ENCODE measurements around the gene HDAC4.
"Not testable (repeated sequence)": the region's sequence is repeated elsewhere in the genome, so short reads cannot be mapped to it uniquely, and the experiment has no call there.

HDAC4 gene

DNA sequence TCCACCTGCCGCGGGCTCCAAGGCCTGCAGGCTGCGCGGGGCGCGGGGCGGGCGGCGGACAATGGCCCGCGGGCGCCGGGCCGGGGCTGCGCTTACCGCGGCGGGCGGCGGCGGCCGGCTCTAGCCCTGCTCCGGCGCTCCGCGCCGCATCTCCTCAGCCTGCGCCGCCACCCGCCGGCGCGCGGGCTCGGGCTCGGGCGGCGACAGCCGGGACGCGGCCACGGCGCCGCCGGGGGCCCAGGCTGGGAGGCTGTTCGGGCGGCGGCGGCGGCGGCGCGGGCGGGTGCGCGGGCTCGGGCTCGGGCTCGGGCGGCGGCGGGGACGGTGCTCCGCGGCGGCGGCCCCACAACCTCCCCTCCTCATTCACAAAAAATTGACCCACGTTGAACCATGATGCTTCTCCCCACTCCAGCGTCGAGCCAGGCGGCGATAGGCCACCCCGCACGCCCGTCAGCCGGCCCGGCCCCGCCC lies at the start of gene HDAC4:
Gene HDAC4, minus strand, starts transcription at position 425 of the 471 bp plus-strand sequence. CDS start 48,321 bp downstream, outside the sequence.
- no peak for DNase-seq

GRCh38 chr2:239449468-239449867 lies 48.6 kb upstream of the HDAC4 start:
- not testable (repeated sequence) for DNase-seq

DNA sequence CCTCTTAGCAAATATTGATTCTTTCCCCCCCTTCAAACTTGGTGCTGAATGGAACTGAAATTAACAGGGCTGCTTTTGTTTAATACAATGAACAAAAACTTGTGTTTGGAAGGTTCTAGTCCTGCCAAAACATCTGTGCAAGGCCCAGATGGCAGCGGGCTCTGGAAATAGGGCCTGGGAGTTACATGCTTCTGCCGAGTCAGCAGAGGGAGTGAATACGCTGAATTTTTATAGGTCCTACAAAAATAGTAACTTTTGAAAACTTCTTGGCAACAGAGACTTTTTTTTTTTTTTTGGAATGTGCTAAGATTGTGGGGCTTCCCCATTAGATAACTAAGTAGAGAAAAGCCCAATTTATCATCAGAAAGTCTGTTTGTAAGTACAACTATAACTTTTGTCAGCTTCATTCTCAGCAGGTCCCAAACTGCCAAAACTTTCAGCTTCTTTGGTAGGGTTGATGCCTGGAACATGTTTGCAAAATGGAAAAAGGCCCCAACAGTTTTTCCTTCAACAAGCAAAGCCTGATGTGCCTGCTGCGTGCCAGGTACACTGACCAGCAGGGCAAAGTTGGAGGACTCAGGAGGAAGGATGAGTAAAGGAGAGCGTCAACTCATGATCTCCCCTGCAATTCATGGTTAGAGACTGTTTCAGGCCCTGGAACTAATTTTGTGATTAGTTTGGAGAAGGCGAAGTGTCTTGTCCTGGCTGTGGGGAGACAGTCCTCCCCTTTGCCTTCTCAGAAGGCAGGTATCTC lies 45.1 kb upstream of the HDAC4 start:
- DNase-seq, result no peak

GRCh38 chr2:239444626-239445577 lies 44.1 kb upstream of the HDAC4 start:
- DNase-seq, result no peak

DNA sequence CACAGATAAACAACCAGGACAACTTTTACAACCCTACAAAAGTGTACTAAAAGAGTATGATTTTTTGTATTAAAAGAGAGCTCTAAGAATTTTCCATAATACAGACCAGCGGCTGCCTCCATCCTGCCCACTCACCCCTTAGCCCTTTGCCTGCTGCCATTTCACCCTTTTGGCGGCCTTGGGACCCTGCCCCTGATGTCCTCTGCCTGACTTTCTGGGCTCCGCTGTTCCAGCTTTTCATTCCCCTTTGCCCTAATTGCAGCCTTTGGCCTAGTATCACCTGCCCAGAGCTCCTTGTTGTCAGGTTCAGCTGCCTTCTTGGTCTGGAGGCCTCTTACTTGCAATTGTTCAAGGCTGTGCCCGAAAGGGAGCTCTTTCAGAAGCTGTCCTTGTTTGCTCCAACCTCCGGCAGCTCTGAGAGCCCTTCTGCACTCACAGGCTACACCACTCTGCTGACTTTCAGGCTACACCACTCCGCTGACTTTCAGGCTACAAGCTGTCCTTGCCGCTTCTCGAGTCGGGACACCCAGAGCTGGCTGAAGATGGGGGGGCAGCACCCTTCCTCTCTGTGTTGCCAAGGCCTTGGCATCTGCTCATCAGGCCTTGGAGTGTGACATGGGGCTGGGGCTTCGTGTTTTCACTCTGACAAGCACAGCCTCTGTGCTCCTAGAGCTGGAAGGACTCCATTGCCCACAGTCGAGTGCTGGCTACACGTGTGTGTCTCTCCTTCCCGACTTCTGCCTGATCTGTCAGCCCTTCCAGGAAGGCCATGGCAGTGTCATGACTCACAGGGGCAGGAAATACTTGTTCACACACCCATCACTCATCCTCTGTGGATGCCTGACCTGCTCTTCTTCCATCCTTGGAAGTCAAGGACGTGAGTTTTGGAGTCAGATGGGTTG lies 43.1 kb upstream of the HDAC4 start:
- no peak for DNase-seq

- DNase-seq, result no peak
Measured at GRCh38 chr2:239443102-239443620, 42.3 kb upstream of the HDAC4 start.

DNA sequence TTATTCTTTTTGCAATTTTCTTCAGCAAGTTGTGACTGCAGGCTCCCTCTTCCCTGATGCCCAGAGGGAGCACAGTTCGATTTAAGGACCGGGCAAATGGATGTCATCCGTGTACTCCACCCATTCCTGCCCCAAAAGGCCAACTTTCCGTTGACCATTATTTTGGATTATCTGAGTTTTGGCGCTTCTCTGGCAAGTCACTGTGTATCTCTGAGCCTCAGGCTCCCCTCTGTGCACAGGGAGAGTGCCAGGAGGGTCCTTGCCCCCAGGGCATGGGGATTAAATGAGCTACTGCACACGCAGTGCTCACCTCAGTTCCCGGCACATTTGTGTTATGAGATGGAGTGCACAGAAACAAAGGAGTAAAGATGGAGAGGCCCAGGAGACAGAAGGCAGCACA lies 41.4 kb upstream of the HDAC4 start:
- DNase-seq, result no peak

- peak; percentile 21 for DNase-seq
Measured at GRCh38 chr2:239441261-239442078, 40.6 kb upstream of the HDAC4 start.

GRCh38 chr2:239440511-239440959 lies 39.7 kb upstream of the HDAC4 start:
- DNase-seq, result no peak

DNA sequence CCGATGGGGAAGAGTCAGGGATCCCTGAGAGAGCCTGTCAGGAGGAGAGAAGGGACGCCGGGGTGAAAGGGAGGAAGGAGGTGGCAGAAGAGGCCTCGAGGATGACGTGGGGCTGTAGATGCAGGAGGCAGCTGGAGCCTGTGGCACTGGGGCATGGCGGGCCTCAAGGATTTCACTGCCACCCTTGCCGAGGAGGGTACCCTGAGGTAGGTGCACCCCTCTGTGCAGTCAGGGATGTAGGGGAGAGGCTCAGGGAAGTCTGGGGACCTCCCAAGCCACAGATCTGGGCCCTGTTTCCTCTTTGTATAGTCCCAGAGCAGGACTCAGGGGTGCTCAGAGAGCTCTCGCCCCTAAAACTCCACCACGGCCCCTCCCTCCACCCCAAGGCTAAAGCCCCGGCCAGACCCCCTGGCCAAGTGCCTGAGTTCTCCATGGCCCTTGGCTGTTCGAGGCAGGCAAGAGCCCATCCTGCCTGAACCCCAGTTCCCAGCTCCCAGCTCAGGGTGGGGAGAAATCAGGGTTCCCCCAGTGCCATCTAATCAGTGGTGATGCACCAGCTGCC lies 39.0 kb upstream of the HDAC4 start:
- DNase-seq, result no peak

DNA sequence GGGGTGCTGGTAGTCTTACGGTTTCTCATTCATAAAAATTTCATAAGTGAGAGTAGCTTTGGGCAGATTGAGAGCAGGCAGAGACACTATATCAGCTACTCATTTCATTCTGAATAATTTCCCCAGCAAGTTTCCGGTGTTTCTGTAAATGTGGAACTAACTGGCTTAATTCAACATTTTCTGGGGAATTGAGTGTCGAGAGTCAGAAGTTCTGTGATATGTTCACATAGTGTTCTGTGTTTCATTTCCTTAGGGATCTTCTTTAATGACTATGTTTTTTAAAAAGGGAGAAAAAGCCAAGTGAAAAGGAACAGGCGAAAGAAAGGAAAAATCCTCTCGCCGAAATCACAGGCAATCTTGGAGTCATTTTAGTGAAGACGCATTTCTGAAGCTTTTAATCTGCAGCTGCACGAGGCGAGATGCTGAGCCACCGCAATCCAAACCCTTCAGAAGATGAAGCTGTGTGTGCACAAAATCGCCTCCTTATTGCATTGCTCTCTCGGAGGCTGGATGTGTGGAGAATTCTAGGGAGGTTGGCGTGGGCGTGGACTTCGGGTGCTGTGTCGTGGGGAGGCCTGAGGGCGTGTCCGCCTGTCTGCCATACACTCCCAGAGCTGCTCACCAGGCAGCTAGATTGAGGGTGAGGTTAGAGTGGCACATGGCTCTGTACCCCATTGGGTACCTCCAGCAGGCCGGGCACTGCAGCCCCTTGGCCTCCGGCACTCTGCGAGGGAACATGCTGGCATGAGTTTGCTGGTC lies 38.4 kb upstream of the HDAC4 start:
- no peak for DNase-seq

DNA sequence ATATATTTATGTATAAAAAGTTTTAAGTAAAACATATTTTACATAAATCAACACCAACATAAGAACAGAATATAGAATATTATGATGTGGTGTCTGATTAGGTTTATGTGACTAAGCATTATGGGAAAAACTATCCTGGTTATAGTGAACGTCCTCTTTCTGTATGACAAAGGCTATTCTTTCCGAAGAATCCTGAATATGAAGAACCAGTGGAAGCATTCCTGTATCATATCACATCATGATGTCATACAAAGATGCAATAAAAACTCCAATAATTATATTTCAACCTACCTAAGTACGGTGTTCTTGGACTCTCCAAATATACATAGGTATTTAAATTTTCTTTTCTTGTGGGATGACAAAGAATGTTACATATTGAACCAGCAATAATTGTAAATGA lies 37.5 kb upstream of the HDAC4 start:
- DNase-seq, result no peak

- no peak for DNase-seq
Measured at GRCh38 chr2:239436669-239437335, 36.0 kb upstream of the HDAC4 start.

- DNase-seq, result no peak
Measured at GRCh38 chr2:239436076-239436475, 35.3 kb upstream of the HDAC4 start.

- no peak for DNase-seq
Measured at GRCh38 chr2:239433777-239434403, 33.1 kb upstream of the HDAC4 start.

DNA sequence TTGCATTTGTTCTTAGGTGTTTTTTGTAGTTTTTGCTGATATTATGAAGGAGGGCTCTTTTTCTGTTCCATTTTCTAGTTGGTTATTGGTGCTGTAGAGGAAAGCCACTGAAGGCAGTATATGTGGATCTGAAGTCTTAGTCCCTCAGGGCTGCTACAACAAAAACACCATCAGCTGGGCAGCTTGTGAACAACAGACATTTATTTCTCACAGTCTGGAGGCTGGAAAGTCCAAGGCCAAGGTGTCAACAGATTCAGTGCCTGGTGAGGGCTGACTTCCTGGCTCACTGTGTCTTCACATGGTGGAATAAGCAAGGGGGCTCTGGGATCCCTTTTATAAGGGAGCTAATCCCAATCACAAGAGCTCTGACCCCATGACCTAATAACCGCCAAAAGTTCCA lies 31.4 kb upstream of the HDAC4 start:
- DNase-seq, result no peak

DNA sequence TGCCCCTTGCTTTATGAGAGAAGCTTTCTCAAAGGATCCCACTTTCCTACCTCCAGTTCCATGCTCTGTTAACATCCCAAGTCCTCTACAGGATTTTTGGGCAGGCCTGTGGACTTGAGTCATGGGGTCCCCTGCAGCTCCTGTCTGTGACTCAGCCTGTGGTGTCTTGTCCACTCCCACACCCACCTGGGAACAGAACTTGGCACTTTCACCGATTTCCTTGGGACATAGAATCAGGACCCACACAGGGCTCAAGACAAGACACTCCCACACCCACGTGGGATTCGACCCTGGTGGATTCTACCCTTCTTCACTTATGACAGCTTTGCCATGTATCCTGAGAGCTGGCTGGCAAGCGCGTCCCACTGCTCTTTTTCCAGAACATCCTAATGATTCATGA lies 30.7 kb upstream of the HDAC4 start:
- DNase-seq, result no peak

DNA sequence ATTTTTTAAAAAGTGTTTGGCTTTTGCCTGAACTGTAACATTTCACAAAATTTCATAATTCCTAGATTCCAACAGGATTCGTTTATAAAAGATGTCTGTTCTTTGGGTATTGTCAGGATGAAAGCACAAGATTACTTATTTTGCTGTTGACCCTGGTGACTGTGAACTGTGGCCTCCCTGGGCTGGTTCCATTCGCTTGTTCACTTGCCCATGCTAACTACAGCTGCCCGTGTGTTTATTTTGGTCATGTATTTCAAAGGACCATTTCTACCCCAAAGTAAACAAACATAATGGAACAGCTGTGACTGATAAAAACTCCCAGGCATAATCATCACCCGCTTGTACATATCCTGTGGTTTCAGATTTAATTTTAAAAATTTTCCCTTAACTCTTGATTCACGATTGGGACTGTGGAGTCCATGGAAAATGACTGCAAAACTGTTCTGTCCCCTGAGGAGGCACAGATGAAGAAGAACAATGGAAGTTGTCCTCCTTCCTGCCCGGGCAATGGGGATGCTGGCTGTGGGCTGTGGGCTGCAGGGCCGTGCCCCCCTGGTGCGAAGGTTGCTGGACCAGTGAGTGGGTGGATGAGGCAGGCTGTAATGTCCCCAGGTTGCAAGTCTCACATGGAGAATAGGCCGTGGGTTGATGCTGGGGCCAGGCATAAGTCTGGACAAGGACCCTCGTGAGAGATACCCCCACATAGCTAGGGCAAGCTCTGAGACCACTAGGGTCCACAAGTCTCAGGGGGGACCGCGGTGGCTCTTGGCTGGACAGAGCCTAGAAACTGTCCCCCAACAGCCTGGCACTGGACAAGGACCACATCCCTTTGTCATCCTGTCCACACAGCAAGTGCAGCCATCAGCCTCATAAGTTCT lies 28.9 kb upstream of the HDAC4 start:
- no peak for DNase-seq
